ENCODE measurements around the gene CHCHD10. TPM values are rescaled to one million over a fixed set of nuclear protein-coding genes. Genes with fewer than 3 reads are reported as not detected.

Gene CHCHD10
- total and polyA plus RNA-seq, 4 donors, result 13.4 to 784 (median 139) TPM

GRCh38 chr22:23777776-23778576 is 10.2 kb upstream of the CHCHD10 start:
- Histone ChIP-seq H3K9ac (ENCODE audit: low read depth in 1 of 2, low read length in 2 of 2) (no peak overlapping the region), H3K4me1 (ENCODE audit: control insufficient read depth in 4 of 4, insufficient read depth in 4 of 4, low read length in 3 of 4) (peaks cover 0 to 16% (median 8%) of the 10 kb centered on the region in 4 donors), H3K9me3 (ENCODE audit: control insufficient read depth in 4 of 4, low read length in 3 of 4) (no peaks in the 10 kb centered on the region), H3K27me3 (ENCODE audit: control insufficient read depth in 4 of 4, insufficient read depth in 4 of 4, low read length in 3 of 4) (no peaks in the 10 kb centered on the region), H3K36me3 (ENCODE audit: control insufficient read depth in 4 of 4, insufficient read depth in 3 of 4, low read depth in 1 of 4, low read length in 3 of 4) (no peaks in the 10 kb centered on the region), H3K27ac (ENCODE audit: low read depth in 1 of 2, low read length in 2 of 2) (no peak overlapping the region), H3K4me3 (ENCODE audit: low read depth in 1 of 3, low read length in 3 of 3) (no peak overlapping the region)
- no peak for DNase-seq (ENCODE audit: low spot score)
- 92% methylated on average over 11 of the region's 11 CpGs for WGBS
- TF ChIP-seq SP1 (IDR thresholded peaks at IDR 0.05), result no peak
- TF ChIP-seq, protein P1, sequence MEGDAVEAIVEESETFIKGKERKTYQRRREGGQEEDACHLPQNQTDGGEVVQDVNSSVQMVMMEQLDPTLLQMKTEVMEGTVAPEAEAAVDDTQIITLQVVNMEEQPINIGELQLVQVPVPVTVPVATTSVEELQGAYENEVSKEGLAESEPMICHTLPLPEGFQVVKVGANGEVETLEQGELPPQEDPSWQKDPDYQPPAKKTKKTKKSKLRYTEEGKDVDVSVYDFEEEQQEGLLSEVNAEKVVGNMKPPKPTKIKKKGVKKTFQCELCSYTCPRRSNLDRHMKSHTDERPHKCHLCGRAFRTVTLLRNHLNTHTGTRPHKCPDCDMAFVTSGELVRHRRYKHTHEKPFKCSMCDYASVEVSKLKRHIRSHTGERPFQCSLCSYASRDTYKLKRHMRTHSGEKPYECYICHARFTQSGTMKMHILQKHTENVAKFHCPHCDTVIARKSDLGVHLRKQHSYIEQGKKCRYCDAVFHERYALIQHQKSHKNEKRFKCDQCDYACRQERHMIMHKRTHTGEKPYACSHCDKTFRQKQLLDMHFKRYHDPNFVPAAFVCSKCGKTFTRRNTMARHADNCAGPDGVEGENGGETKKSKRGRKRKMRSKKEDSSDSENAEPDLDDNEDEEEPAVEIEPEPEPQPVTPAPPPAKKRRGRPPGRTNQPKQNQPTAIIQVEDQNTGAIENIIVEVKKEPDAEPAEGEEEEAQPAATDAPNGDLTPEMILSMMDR (IDR thresholded peaks at IDR 0.05; ENCODE audit: low read depth, low read length, missing input control), result no peak
- TF ChIP-seq NR2F2 (IDR thresholded peaks at IDR 0.05), result no peak
- no peak for TF ChIP-seq REST (IDR thresholded peaks at IDR 0.05)
- no peak for TF ChIP-seq HNF4A (conservative IDR thresholded peaks at IDR 0.05)
- no peak for TF ChIP-seq GABPA (IDR thresholded peaks at IDR 0.05 in 1 of 2, conservative IDR thresholded peaks at IDR 0.05 in 1 of 2)
- TF ChIP-seq FOXA1 (IDR thresholded peaks at IDR 0.05), result no peak
- TF ChIP-seq EGR1 (IDR thresholded peaks at IDR 0.05; ENCODE audit: low read depth in 2 of 2), result no peak
- no peak for TF ChIP-seq HNF4G (IDR thresholded peaks at IDR 0.05)
- no peak for TF ChIP-seq RXRA (IDR thresholded peaks at IDR 0.05)
- no peak for TF ChIP-seq TAF1 (conservative IDR thresholded peaks at IDR 0.05)
- no peak for TF ChIP-seq YY1 (IDR thresholded peaks at IDR 0.05)
- no peak for TF ChIP-seq FOXA2 (IDR thresholded peaks at IDR 0.05)
- no peak for TF ChIP-seq JUND (IDR thresholded peaks at IDR 0.05)
- TF ChIP-seq RAD21 (IDR thresholded peaks at IDR 0.05), result no peak
- TF ChIP-seq ATF3 (IDR thresholded peaks at IDR 0.05), result no peak
- TF ChIP-seq, protein P2, sequence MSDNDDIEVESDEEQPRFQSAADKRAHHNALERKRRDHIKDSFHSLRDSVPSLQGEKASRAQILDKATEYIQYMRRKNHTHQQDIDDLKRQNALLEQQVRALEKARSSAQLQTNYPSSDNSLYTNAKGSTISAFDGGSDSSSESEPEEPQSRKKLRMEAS (IDR thresholded peaks at IDR 0.05), result no peak

GRCh38 chr22:23775779-23776375 is 8.1 kb upstream of the CHCHD10 start:
- DNase-seq (ENCODE audit: low spot score), result no peak
- WGBS, result 84% methylated on average over 3 of the region's 3 CpGs
- Histone ChIP-seq H3K4me3 (ENCODE audit: low read depth in 1 of 3, low read length in 3 of 3) (no peak overlapping the region), H3K27ac (ENCODE audit: low read depth in 1 of 2, low read length in 2 of 2) (no peak overlapping the region), H3K9me3 (ENCODE audit: control insufficient read depth in 4 of 4, low read length in 3 of 4) (no peaks in the 10 kb centered on the region), H3K27me3 (ENCODE audit: control insufficient read depth in 4 of 4, insufficient read depth in 4 of 4, low read length in 3 of 4) (no peaks in the 10 kb centered on the region), H3K36me3 (ENCODE audit: control insufficient read depth in 4 of 4, insufficient read depth in 3 of 4, low read depth in 1 of 4, low read length in 3 of 4) (no peaks in the 10 kb centered on the region), H3K9ac (ENCODE audit: low read depth in 1 of 2, low read length in 2 of 2) (no peak overlapping the region), H3K4me1 (ENCODE audit: control insufficient read depth in 4 of 4, insufficient read depth in 4 of 4, low read length in 3 of 4) (peaks cover 0 to 23% (median 13%) of the 10 kb centered on the region in 4 donors)
- TF ChIP-seq REST (IDR thresholded peaks at IDR 0.05) (no peak), GABPA (IDR thresholded peaks at IDR 0.05 in 1 of 2, conservative IDR thresholded peaks at IDR 0.05 in 1 of 2) (no peak), FOXA2 (IDR thresholded peaks at IDR 0.05) (no peak), FOXA1 (IDR thresholded peaks at IDR 0.05) (no peak), TAF1 (conservative IDR thresholded peaks at IDR 0.05) (no peak), RXRA (IDR thresholded peaks at IDR 0.05) (no peak), HNF4A (conservative IDR thresholded peaks at IDR 0.05) (no peak), ZBTB33 (IDR thresholded peaks at IDR 0.05) (no peak), JUND (IDR thresholded peaks at IDR 0.05) (no peak)
- TF ChIP-seq, protein P2 (IDR thresholded peaks at IDR 0.05), result no peak
